Cardiac muscle cell (in vitro differentiated cells and primary cell): ENCODE data around the gene IFNGR2. TPM values are rescaled to one million over a fixed set of nuclear protein-coding genes. Genes with fewer than 3 reads are reported as not detected.

ENCODE experiments used
- DNase-seq, 2 donors: peaks; one replicate each; pipeline versions ENCODE4 v3.0.0 to v3.0.0-alpha.2; 2010 to 2017; ENCODE audit warnings: low read depth in 1 of 2, low spot score in 1 of 2
- H3K27ac ChIP-seq: fragments of 200-600 bp; sonication (generic); 2 replicates; pipeline ENCODE4 v1.5.1; 2016
- H3K27me3 ChIP-seq: fragments of 200-600 bp; sonication (generic); 2 replicates; pipeline ENCODE4 v1.6.0; 2016; ENCODE audit warnings: control low read depth
- H3K36me3 ChIP-seq: fragments of 200-600 bp; sonication (generic); 2 replicates; pipeline ENCODE4 v1.5.1; 2016; ENCODE audit warnings: control low read depth
- H3K4me1 ChIP-seq: fragments of 200-600 bp; sonication (generic); 2 replicates; pipeline ENCODE4 v1.8.1; 2017; ENCODE audit warnings: low read depth, mild to moderate bottlenecking, mixed run types
- H3K4me3 ChIP-seq: fragments of 200-600 bp; sonication (generic); 2 replicates; pipeline ENCODE4 v1.5.1; 2016; ENCODE audit warnings: mild to moderate bottlenecking
- H3K9me3 ChIP-seq: fragments of 200-600 bp; sonication (generic); 2 replicates; pipeline ENCODE4 v1.5.1; 2017; ENCODE audit warnings: low read depth, mild to moderate bottlenecking, control low read depth
- polyA plus RNA-seq: library from polyadenylated mRNA; unstranded; fragments of >200 nt; fragmentation: Nextera tagmentation; extraction: Ambion mirVana; gene quantifications from 2 replicates; pipeline ENCODE4 v1.2.1, GENCODE V29; 2016
- total RNA-seq: library from RNA; depleted of rRNA; stranded (reverse); fragments of >200 nt; gene quantifications from 2 replicates; pipeline ENCODE4 v1.2.3, GENCODE V29; 2016
- TF ChIP-seq, protein P1 (sequence below): IDR thresholded peaks from 2 replicates; pipeline ENCODE4 v1.5.1; 2012; ENCODE audit warnings: low read depth, mild to moderate bottlenecking, low read length

IFNGR2 gene
- total and polyA plus RNA-seq, 2 experiments from 2014 or later = 36.8 to 64.6 TPM

DNA sequence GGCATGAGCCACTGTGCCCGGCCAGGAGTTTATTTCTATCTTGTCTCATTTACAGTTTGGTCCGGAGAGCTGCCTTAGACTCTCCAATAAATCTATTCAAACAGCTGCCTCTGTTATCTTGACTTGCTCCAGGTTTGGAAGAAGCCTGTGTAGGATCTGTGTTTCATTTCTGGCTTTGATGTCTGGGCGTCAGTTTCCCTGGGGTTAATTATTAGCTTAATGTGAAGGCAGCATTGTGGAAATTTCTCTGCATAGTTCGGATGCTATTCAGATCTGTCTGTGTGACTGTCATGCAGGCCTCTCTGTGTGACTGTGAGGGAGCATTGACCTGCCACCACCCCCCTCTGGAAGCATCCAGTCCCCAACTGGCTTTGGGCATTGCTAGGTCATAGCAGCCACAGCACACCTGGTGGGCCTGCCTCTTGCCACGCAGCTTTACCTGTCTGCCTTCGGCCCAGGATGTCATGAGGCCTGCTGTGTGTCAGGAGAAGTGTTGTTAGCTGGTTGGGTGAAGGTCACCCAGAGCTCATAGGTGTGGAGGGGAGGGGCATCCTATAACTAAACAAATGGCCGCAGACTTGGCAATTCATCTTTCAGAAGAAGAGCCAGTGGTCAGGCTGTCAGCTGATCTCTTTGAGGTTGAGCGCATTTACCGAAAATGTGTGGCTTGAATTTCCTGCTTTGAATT, 9.8 kb downstream of the IFNGR2 start:
- no peak for DNase-seq
- Histone ChIP-seq H3K27me3 (no peaks in the 10 kb centered on the region), H3K4me3 (no peak overlapping the region), H3K9me3 (no peaks in the 10 kb centered on the region), H3K36me3 (peaks cover 13% of the 10 kb centered on the region), H3K27ac (peak overlapping the region; percentile 43), H3K4me1 (peaks cover 7% of the 10 kb centered on the region)
- TF ChIP-seq, protein P1, sequence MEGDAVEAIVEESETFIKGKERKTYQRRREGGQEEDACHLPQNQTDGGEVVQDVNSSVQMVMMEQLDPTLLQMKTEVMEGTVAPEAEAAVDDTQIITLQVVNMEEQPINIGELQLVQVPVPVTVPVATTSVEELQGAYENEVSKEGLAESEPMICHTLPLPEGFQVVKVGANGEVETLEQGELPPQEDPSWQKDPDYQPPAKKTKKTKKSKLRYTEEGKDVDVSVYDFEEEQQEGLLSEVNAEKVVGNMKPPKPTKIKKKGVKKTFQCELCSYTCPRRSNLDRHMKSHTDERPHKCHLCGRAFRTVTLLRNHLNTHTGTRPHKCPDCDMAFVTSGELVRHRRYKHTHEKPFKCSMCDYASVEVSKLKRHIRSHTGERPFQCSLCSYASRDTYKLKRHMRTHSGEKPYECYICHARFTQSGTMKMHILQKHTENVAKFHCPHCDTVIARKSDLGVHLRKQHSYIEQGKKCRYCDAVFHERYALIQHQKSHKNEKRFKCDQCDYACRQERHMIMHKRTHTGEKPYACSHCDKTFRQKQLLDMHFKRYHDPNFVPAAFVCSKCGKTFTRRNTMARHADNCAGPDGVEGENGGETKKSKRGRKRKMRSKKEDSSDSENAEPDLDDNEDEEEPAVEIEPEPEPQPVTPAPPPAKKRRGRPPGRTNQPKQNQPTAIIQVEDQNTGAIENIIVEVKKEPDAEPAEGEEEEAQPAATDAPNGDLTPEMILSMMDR = no peak

DNA sequence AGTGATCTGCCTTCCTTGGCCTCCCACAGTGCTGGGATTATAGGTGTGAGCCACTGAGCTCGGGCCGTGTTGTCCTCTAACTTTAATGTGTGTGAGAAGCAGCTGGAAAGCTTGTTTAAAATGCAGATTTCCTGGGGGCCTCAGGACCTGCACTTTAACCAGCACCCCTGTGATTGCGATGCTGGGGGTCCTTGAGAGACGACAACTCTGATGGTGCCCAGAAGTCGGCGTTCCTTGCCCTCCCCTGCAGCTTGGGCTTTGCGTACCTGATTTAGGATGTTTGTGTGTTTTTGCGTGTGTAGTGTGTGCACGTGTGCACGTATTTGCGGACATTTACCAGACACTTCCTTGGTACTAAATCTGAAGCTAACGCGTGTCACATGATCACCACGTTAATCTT, 10.9 kb downstream of the IFNGR2 start:
- no peak overlapping the region for H3K4me3 ChIP-seq
- no peaks in the 10 kb centered on the region for H3K27me3 ChIP-seq
- H3K4me1 ChIP-seq = peaks cover 7% of the 10 kb centered on the region
- no peak overlapping the region for H3K27ac ChIP-seq
- TF ChIP-seq, protein P1 = no peak
- no peak for DNase-seq
- no peaks in the 10 kb centered on the region for H3K9me3 ChIP-seq
- peaks cover 13% of the 10 kb centered on the region for H3K36me3 ChIP-seq

DNA sequence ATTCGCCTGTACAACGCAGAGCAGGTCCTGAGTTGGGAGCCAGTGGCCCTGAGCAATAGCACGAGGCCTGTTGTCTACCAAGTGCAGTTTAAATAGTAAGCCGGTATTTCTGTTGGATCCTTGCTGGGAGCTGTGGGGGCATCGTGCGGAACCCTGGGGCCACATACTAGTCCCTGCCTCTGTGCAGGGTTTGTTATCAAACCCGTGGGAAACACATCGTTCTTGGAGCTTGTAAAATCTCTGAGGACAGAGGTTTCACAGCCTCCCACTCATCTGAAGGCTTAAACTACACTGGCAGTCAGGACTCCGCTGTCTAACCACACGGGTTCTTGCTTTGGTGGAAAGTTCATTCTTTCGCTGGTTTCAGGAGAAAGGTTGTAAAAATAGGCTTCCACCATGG, 11.7 kb downstream of the IFNGR2 start:
- no peaks in the 10 kb centered on the region for H3K9me3 ChIP-seq
- peaks cover 13% of the 10 kb centered on the region for H3K36me3 ChIP-seq
- H3K4me3 ChIP-seq = no peak overlapping the region
- H3K4me1 ChIP-seq = peaks cover 7% of the 10 kb centered on the region
- no peaks in the 10 kb centered on the region for H3K27me3 ChIP-seq
- TF ChIP-seq, protein P1 = no peak
- DNase-seq = no peak
- H3K27ac ChIP-seq = no peak overlapping the region

GRCh38 chr21:33418691-33419090, 15.5 kb downstream of the IFNGR2 start:
- H3K9me3 ChIP-seq = no peaks in the 10 kb centered on the region
- H3K27ac ChIP-seq = no peak overlapping the region
- TF ChIP-seq, protein P1 = no peak
- H3K27me3 ChIP-seq = no peaks in the 10 kb centered on the region
- H3K4me3 ChIP-seq = no peak overlapping the region
- H3K4me1 ChIP-seq = no peaks in the 10 kb centered on the region
- DNase-seq = peak in 1 of 2 donors; percentile 33
- H3K36me3 ChIP-seq = peaks cover 25% of the 10 kb centered on the region

DNA sequence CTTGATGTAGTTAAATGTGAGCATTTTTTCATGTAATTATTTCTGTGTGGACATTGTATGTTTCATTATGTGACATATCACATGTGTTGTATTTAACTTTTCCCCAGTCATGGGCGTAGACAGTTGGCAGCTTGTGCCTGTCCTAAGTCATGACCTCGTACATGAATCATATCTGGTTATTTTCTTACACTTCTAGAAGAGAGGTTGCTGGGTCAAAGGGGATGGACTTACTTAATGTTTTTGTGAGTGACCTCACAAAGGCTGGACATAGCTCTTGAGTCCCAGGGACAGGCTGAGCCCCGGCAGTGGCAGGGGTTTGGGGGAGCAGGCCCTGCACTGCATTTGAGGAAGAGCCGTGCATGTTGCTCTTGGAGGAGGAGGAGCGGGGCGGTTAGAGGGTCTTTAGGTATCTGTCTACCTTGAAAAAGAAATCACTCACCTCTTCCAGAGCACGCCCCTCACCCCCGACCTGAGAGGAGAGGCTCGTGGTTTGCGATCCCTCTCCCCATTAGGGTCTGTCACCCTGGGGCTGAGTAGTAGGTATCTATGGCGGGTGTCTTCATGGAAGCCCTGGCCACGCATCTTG, 16.4 kb downstream of the IFNGR2 start:
- TF ChIP-seq, protein P1 = no peak
- Histone ChIP-seq H3K36me3 (peaks cover 30% of the 10 kb centered on the region), H3K27me3 (no peaks in the 10 kb centered on the region), H3K4me1 (no peaks in the 10 kb centered on the region), H3K4me3 (no peak overlapping the region), H3K9me3 (no peaks in the 10 kb centered on the region), H3K27ac (no peak overlapping the region)
- peak in 1 of 2 donors; percentile 72 for DNase-seq
